HG02884 (cell line): ENCODE data around the gene PROSER2.

ENCODE experiments used
- ATAC-seq: cut with Tn5 transposase; IDR thresholded peaks from one replicate; pipeline ENCODE4 v1.9.1; 2021; ENCODE audit warnings: mild to moderate bottlenecking, moderate library complexity; ENCODE audit not compliant: unreplicated experiment

PROSER2 gene

DNA sequence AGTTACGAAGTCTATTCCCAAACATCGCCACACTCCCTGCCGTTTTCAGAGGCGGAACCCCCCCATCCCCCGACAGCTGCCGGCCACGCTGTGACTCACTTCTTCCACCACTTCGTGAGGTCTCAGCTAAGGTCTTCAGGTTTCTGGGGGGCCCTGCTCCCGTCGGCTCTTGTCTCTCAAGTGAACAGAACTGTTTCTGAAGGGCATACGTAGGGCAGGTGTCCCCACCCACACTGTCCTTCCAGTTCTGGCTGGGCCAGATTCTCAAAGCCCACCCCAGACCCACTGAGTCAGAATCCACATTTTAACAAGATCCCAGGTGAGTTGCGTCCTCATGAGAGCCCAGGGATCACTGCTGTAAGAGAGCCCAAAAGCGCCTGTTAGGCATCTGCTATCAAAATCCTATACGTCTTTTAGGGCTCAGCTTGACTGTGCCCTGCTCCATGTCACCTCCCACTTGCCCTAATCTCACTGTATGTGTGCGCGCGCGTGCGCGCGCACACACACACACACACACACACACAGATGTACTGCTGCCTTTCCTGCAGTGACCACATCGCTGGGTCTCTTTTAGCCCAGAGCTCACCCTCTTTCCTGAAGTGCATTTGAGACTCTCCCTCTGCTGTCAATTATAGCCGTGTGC, 78.8 kb downstream of the PROSER2 start:
- no peak for ATAC-seq

DNA sequence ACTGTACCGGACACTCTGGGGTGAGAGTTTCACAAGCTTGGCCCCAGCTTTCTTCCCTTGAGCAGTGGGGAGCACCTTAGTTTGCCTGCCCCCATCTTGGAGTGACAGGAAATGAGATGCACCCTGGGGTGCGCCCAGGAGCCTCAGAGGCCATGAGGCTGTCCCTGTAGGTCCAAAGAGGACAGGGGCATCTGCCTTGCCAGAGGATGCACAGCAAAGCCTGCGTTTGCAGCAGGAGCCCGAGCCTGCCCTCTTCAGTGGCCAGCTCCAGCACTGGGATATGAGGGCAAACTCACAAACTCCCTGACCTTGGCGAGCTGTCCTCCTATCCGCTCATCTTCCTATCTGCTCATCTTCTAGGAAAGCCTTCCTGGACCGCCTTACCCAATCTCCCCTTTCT, 79.5 kb downstream of the PROSER2 start:
- ATAC-seq: no peak

DNA sequence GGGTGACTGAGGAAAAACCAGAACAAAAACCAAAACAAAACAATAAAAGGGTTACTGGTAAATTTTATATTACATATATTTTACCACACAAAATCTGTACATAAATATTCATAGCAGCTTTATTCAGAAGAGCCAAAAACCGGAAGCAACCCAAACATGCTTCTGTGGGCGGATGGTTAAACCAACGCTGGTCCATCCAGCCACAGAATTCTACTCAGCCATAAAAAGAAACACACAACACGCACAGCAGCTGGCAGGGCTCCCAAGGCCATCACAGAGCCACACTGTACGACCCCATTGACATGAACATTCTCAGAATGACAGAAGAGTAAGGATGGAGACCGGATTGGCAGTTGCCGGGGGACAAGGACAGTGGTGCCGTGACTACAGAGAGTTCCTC, 83.6 kb downstream of the PROSER2 start:
- no peak for ATAC-seq

DNA sequence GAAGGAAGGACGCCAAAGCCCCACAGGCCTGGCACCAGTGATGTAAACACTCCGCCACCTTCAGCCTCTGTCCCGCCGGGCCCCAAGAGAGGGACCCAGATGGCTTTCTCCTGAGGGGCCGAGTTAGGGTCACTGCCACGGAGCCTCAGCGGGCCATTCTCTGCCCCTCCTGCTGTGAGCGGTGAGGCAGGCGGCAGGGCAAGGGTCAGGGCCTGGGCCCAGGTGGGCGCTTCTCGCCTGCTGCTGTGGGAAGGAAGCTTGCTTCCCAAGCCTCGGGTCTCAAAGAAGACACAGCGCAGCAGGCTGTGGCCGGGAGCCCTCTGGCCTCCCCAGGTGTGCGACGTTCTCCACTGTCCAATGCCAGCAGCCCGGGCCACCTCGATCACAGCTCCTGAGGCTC, 84.8 kb downstream of the PROSER2 start:
- no peak for ATAC-seq

DNA sequence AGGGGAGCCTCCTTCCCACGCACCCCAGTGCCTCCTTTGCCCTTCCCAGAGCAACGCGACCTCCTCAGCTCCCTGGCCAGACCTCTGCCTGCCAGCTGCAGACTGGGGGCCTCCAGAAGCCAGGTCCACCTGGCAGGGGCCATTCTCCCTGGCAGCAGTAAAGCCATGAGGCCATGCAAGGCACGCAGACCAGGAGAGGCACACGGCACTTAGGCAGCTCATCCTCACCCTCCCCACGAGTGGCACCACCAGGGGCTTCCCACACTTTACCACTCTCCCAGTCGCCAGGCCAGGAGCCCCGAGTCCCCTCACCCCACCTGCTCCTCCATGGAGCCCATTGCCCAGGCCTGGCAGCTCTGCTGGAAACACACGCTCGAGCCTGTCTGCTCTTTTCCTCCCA, 85.4 kb downstream of the PROSER2 start:
- no peak for ATAC-seq

DNA sequence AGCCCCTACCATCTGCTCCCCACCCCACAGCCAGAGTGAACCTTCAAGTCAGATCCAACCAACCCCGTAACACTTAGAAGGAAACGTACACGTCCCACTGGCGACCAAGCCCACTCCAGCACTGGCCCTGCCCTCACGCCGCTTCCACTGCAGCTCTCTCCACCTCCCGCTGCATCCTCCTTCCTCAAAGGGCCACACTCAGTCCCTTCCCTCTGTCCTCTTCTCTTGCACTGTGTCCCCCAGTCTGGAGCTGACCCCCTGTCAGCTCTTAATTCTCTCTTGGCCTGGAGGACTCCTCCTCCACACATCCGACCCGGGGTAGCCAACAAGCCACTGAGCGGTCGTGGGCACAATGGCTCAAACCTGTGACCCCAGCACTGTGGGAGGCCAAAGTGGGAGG, 85.8 kb downstream of the PROSER2 start:
- no peak for ATAC-seq

DNA sequence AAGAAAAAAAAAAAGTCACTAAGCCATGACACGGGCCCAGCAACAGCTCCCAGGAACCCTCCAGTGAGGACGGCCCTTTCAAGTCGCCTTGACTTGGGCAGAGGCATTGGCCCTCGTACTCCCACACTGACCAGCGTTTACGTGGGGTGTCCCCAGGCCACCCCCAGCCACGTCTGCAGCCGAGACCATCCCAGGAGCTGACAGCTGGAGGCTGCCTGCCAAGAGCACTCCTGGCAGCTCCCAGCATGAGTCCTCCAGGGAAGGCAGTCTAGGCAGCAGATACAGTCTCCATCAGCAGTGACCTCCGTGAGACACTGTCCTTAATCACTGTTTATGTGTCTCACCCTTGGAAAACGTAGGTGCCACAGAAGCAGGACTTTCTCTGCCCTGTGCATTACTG, 86.5 kb downstream of the PROSER2 start:
- no peak for ATAC-seq

DNA sequence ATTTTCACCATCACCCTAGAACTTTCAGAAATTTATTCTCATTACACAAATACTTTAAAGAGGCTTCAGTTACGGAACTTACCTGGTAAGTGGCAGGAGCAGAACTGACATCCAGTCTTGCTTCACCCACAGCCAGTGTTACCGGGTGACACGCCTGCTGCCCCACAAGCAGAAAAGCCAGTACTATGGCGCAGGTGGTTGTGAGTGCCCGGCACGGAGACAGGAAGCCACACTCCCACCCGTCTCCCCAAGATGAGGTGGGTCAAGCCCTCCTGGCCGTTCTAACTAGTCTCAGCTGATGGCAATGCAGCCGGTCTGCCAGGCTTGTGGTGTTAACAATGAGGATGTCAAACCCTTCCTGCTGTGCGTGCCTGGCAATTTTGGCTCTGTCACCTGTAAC, 86.9 kb downstream of the PROSER2 start:
- no peak for ATAC-seq

DNA sequence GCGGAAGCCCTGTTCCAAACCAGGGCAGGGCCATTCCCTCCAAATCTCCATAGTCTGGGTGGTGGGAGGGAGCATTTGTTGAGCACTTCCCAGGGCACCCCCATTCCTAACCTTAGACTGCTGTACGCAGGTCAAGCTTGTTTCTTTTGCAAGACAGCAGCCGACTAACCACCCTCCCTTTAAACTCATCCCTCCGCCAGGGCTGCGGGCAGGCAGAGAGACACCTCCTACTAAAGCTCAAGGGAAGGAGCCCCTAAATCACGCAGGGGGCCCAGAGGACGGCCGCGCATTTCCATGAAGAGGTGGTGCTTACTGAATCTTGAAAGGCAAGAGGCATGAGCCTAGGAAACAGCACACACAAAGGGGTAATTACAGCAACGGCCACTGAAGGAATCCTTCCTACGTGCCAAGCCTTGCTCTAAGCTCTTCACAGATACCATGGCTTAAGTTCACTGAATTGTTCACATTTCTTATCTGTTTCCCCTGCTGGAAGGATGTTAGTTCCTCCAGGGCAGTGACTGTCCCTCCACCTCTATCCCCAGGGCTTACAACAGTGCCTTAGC, 90.0 kb downstream of the PROSER2 start:
- ATAC-seq: no peak

DNA sequence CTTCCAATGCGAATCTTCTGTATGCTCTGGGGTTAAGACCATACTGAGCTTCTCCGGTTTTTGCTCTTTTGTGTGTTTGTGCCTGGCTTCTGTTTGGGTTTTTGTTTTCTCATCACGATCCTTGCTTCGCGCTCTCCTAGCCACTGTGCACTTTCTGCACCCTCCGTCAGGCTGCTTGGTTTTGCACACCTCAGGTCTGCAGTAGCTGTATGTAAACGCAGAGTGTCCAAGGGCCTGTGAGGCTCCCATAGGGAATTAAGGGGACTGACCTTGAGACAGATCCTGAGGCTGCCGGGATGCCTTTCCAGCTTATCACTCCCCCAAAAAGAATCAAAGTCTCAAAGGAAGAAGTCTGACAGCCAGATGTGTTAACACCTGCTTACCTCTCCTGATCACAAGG, 95.2 kb downstream of the PROSER2 start:
- ATAC-seq: no peak

DNA sequence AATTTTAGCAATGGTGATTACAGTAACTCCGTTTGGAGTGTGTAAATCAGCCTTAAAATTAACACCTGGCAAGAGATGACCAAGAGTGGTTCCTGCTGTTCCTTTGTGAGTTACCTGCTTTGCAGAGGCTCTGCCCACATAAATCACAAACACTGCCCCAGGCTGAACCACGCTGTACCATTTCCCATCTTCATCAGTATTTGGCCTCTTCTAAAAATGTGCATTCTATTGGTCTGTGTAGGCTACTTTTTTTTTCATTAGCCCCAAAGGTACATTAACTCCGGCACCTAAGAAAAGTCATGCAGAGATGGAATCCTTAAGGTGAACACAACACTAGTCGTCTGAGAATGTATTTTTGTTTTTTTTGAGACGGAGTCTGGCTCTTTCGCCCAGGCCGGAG, 96.1 kb downstream of the PROSER2 start:
- ATAC-seq: no peak
